KMS-11 (cell line): ENCODE results near the gene MPZL1.
"Not testable (repeated sequence)": the region's sequence is repeated elsewhere in the genome, so short reads cannot be mapped to it uniquely, and the experiment has no call there.

Experiments
- H2AFZ ChIP-seq: fragments of 200-600 bp; sonication (generic); 2 replicates; pipeline ENCODE4 v1.6.1; 2016; ENCODE audit warnings: antibody characterized with exemption, mixed run types, low read depth
- H3K27ac ChIP-seq: fragments of 200-600 bp; sonication (generic); 2 replicates; pipeline ENCODE4 v1.6.1; 2016; ENCODE audit warnings: mild to moderate bottlenecking, mixed run types
- H3K27me3 ChIP-seq: fragments of 200-600 bp; sonication (generic); 2 replicates; pipeline ENCODE4 v1.6.1; 2017; ENCODE audit warnings: mild to moderate bottlenecking, low read depth, mixed run types, moderate library complexity; ENCODE audit not compliant: insufficient read depth
- H3K36me3 ChIP-seq: fragments of 200-600 bp; sonication (generic); 2 replicates; pipeline ENCODE4 v1.6.1; 2017; ENCODE audit warnings: mild to moderate bottlenecking, mixed run types; ENCODE audit not compliant: insufficient read depth
- H3K4me1 ChIP-seq: fragments of 200-600 bp; sonication (generic); 2 replicates; pipeline ENCODE4 v1.6.1; 2016; ENCODE audit warnings: mild to moderate bottlenecking, low read depth, mixed run types; ENCODE audit not compliant: poor library complexity, severe bottlenecking
- H3K4me2 ChIP-seq: fragments of 200-600 bp; sonication (generic); 2 replicates; pipeline ENCODE4 v1.7.0; 2016; ENCODE audit warnings: mild to moderate bottlenecking, mixed run types
- H3K4me3 ChIP-seq: fragments of 200-600 bp; sonication (generic); IDR thresholded peaks from 2 replicates; pipeline ENCODE4 v1.6.1; 2017; ENCODE audit warnings: low read depth, low read length, mixed read lengths; ENCODE audit not compliant: insufficient read depth
- H3K79me2 ChIP-seq: fragments of 200-600 bp; sonication (generic); 2 replicates; pipeline ENCODE4 v1.6.1; 2016; ENCODE audit warnings: low read depth, mixed run types; ENCODE audit not compliant: insufficient read depth
- H3K9ac ChIP-seq: fragments of 200-600 bp; sonication (generic); 2 replicates; pipeline ENCODE4 v1.6.1; 2016; ENCODE audit warnings: mild to moderate bottlenecking, mixed run types
- H4K20me1 ChIP-seq: fragments of 200-600 bp; sonication (generic); 2 replicates; pipeline ENCODE4 v1.6.1; 2016; ENCODE audit warnings: mild to moderate bottlenecking, mixed run types; ENCODE audit not compliant: insufficient read depth
- CTCF ChIP-seq: fragments of 200-600 bp; sonication (generic); conservative IDR thresholded peaks from 2 replicates; pipeline ENCODE4 v1.6.1; 2017; ENCODE audit warnings: low read depth, mild to moderate bottlenecking, antibody characterized with exemption, low read length, moderate library complexity, mixed read lengths

MPZL1 gene

GRCh38 chr1:167739752-167740151 lies 18.0 kb downstream of the MPZL1 start:
- no peaks in the 10 kb centered on the region for H4K20me1 ChIP-seq
- no peaks in the 10 kb centered on the region for H3K36me3 ChIP-seq
- H3K4me1 ChIP-seq, result peaks cover 13% of the 10 kb centered on the region
- H2AFZ ChIP-seq, result no peak overlapping the region
- no peak overlapping the region for H3K9ac ChIP-seq
- no peaks in the 10 kb centered on the region for H3K27me3 ChIP-seq
- H3K4me2 ChIP-seq, result no peak overlapping the region
- H3K4me3 ChIP-seq, result no peak overlapping the region
- H3K27ac ChIP-seq, result no peak overlapping the region
- H3K79me2 ChIP-seq, result peaks cover 11% of the 10 kb centered on the region; the same call in 1 of the 2 replicates
- no peak for TF ChIP-seq CTCF

GRCh38 chr1:167741103-167741502 lies 19.3 kb downstream of the MPZL1 start:
- not testable (repeated sequence) for H3K27ac ChIP-seq, H3K36me3 ChIP-seq, H2AFZ ChIP-seq, H3K4me3 ChIP-seq, H3K9ac ChIP-seq, H3K4me2 ChIP-seq, H3K27me3 ChIP-seq, H4K20me1 ChIP-seq
- peaks cover 13% of the 10 kb centered on the region for H3K4me1 ChIP-seq
- H3K79me2 ChIP-seq, result peaks cover 11% of the 10 kb centered on the region; the same call in 1 of the 2 replicates

GRCh38 chr1:167742392-167743057 lies 20.7 kb downstream of the MPZL1 start:
- H4K20me1 ChIP-seq, H3K4me3 ChIP-seq, H3K27me3 ChIP-seq, H3K9ac ChIP-seq, H3K79me2 ChIP-seq, H3K4me2 ChIP-seq, H2AFZ ChIP-seq, H3K36me3 ChIP-seq, H3K27ac ChIP-seq: not testable (repeated sequence)
- H3K4me1 ChIP-seq, result peaks cover 13% of the 10 kb centered on the region

- no peaks in the 10 kb centered on the region for H4K20me1 ChIP-seq
- no peak overlapping the region for H3K27ac ChIP-seq
- H3K4me1 ChIP-seq, result peaks cover 13% of the 10 kb centered on the region
- H3K79me2 ChIP-seq, result no peaks in the 10 kb centered on the region
- no peak overlapping the region for H3K9ac ChIP-seq
- H3K4me3 ChIP-seq, result no peak overlapping the region
- H3K36me3 ChIP-seq, result no peaks in the 10 kb centered on the region
- no peak overlapping the region for H2AFZ ChIP-seq
- no peaks in the 10 kb centered on the region for H3K27me3 ChIP-seq
- no peak for TF ChIP-seq CTCF
- H3K4me2 ChIP-seq, result no peak overlapping the region
Observed at GRCh38 chr1:167744901-167745300, 23.1 kb downstream of the MPZL1 start.

- Histone ChIP-seq H3K27ac (no peak overlapping the region), H3K9ac (no peak overlapping the region), H2AFZ (no peak overlapping the region), H3K27me3 (no peaks in the 10 kb centered on the region), H3K4me2 (no peak overlapping the region), H3K4me1 (peaks cover 13% of the 10 kb centered on the region), H3K79me2 (no peaks in the 10 kb centered on the region), H4K20me1 (no peaks in the 10 kb centered on the region), H3K36me3 (no peaks in the 10 kb centered on the region), H3K4me3 (no peak overlapping the region)
- no peak for TF ChIP-seq CTCF
Observed at GRCh38 chr1:167746013-167746672, 24.4 kb downstream of the MPZL1 start.
